Measurements from ENCODE around the gene ABCC3.
"Not testable (repeated sequence)": the region's sequence is repeated elsewhere in the genome, so short reads cannot be mapped to it uniquely, and the experiment has no call there.

ABCC3 gene

GRCh38 chr17:50691550-50692447, 57.1 kb downstream of the ABCC3 start:
- Histone ChIP-seq H3K36me3 (ENCODE audit: insufficient read depth, low read length) (peaks cover 31% of the 10 kb centered on the region), H3K4me1 (ENCODE audit: insufficient read depth, low read length) (peaks cover 23% of the 10 kb centered on the region), H3K9ac (ENCODE audit: low read depth, low read length) (no peak overlapping the region), H3K9me3 (ENCODE audit: control insufficient read depth, insufficient read depth, low read length) (no peaks in the 10 kb centered on the region)

- Histone ChIP-seq H3K4me1 (ENCODE audit: insufficient read depth, low read length) (peaks cover 18% of the 10 kb centered on the region), H3K9ac (ENCODE audit: low read depth, low read length) (no peak overlapping the region), H3K36me3 (ENCODE audit: insufficient read depth, low read length) (peaks cover 38% of the 10 kb centered on the region), H3K9me3 (ENCODE audit: control insufficient read depth, insufficient read depth, low read length) (no peaks in the 10 kb centered on the region)
These were observed 57.9 kb downstream of the ABCC3 start for GRCh38 chr17:50692448-50693035.

- Histone ChIP-seq H3K9me3 (ENCODE audit: control insufficient read depth, insufficient read depth, low read length) (no peaks in the 10 kb centered on the region), H3K4me1 (ENCODE audit: insufficient read depth, low read length) (peaks cover 18% of the 10 kb centered on the region), H3K9ac (ENCODE audit: low read depth, low read length) (no peak overlapping the region), H3K36me3 (ENCODE audit: insufficient read depth, low read length) (peaks cover 44% of the 10 kb centered on the region)
These were observed 58.5 kb downstream of the ABCC3 start for GRCh38 chr17:50693036-50693682.

- Histone ChIP-seq H3K36me3 (ENCODE audit: insufficient read depth, low read length) (peaks cover 48% of the 10 kb centered on the region), H3K4me1 (ENCODE audit: insufficient read depth, low read length) (no peaks in the 10 kb centered on the region), H3K9ac (ENCODE audit: low read depth, low read length) (no peak overlapping the region), H3K9me3 (ENCODE audit: control insufficient read depth, insufficient read depth, low read length) (no peaks in the 10 kb centered on the region)
These were observed 61.7 kb downstream of the ABCC3 start for GRCh38 chr17:50696365-50696879.

- H3K36me3 ChIP-seq (ENCODE audit: insufficient read depth, low read length), result peaks cover 48% of the 10 kb centered on the region
These were observed 62.4 kb downstream of the ABCC3 start for GRCh38 chr17:50697062-50697461.

GRCh38 chr17:50697663-50698272, 63.1 kb downstream of the ABCC3 start:
- no peaks in the 10 kb centered on the region for H3K4me1 ChIP-seq (ENCODE audit: insufficient read depth, low read length)
- no peak overlapping the region for H3K9ac ChIP-seq (ENCODE audit: low read depth, low read length)
- peaks cover 51% of the 10 kb centered on the region for H3K36me3 ChIP-seq (ENCODE audit: insufficient read depth, low read length)
- no peaks in the 10 kb centered on the region for H3K9me3 ChIP-seq (ENCODE audit: control insufficient read depth, insufficient read depth, low read length)

More at GRCh38 chr17:50697062-50697461, 62.4 kb downstream of the ABCC3 start:
- Histone ChIP-seq H3K9ac (ENCODE audit: low read depth, low read length) (no peak overlapping the region), H3K4me1 (ENCODE audit: insufficient read depth, low read length) (no peaks in the 10 kb centered on the region), H3K9me3 (ENCODE audit: control insufficient read depth, insufficient read depth, low read length) (no peaks in the 10 kb centered on the region)

GRCh38 chr17:50699410-50699809, 64.7 kb downstream of the ABCC3 start:
- H3K4me1 ChIP-seq (ENCODE audit: insufficient read depth, low read length), result no peaks in the 10 kb centered on the region
- H3K9me3 ChIP-seq (ENCODE audit: control insufficient read depth, insufficient read depth, low read length), result no peaks in the 10 kb centered on the region
- no peak overlapping the region for H3K9ac ChIP-seq (ENCODE audit: low read depth, low read length)
- peaks cover 44% of the 10 kb centered on the region for H3K36me3 ChIP-seq (ENCODE audit: insufficient read depth, low read length)

GRCh38 chr17:50703162-50703561, 68.5 kb downstream of the ABCC3 start:
- peaks cover 10% of the 10 kb centered on the region; the same call in 1 of the 2 replicates for H3K36me3 ChIP-seq (ENCODE audit: insufficient read depth, low read length)
- no peaks in the 10 kb centered on the region for H3K9me3 ChIP-seq (ENCODE audit: control insufficient read depth, insufficient read depth, low read length)
- no peak overlapping the region for H3K9ac ChIP-seq (ENCODE audit: low read depth, low read length)

GRCh38 chr17:50707289-50708049, 72.8 kb downstream of the ABCC3 start, which contains the start of gene ANKRD40:
TSS of gene ANKRD40 (minus strand) at chr17:50707914. CDS start at chr17:50707654, 260 bp downstream.
- no peaks in the 10 kb centered on the region for H3K9me3 ChIP-seq (ENCODE audit: control insufficient read depth, insufficient read depth, low read length)
- peaks cover 4% of the 10 kb centered on the region; the same call in 1 of the 2 replicates for H3K36me3 ChIP-seq (ENCODE audit: insufficient read depth, low read length)
- peak within 1 kb of the TSS; percentile 89 for H3K9ac ChIP-seq (ENCODE audit: low read depth, low read length)
- H3K4me1 ChIP-seq (ENCODE audit: insufficient read depth, low read length), result peaks cover 15% of the 10 kb centered on the region

More at GRCh38 chr17:50703162-50703561, 68.5 kb downstream of the ABCC3 start:
- H3K4me1 ChIP-seq (ENCODE audit: insufficient read depth, low read length), result no peaks in the 10 kb centered on the region

- 0 out of 2 replicates have a peak, but pooled peaks cover 2% of the 10 kb centered on the region for H3K36me3 ChIP-seq (ENCODE audit: insufficient read depth, low read length)
- H3K9ac ChIP-seq (ENCODE audit: low read depth, low read length), result peak overlapping the region; percentile 89
- H3K4me1 ChIP-seq (ENCODE audit: insufficient read depth, low read length), result peaks cover 15% of the 10 kb centered on the region
- H3K9me3 ChIP-seq (ENCODE audit: control insufficient read depth, insufficient read depth, low read length), result no peaks in the 10 kb centered on the region
These were observed 73.6 kb downstream of the ABCC3 start for GRCh38 chr17:50708050-50709000.

- H3K9me3 ChIP-seq (ENCODE audit: control insufficient read depth, insufficient read depth, low read length); H3K36me3 ChIP-seq (ENCODE audit: insufficient read depth, low read length); H3K9ac ChIP-seq (ENCODE audit: low read depth, low read length): not testable (repeated sequence)
- H3K4me1 ChIP-seq (ENCODE audit: insufficient read depth, low read length), result peaks cover 15% of the 10 kb centered on the region
These were observed 74.4 kb downstream of the ABCC3 start for GRCh38 chr17:50709053-50709452.

GRCh38 chr17:50710025-50710424, 75.3 kb downstream of the ABCC3 start:
- no peaks in the 10 kb centered on the region for H3K9me3 ChIP-seq (ENCODE audit: control insufficient read depth, insufficient read depth, low read length)
- H3K36me3 ChIP-seq (ENCODE audit: insufficient read depth, low read length), result no peaks in the 10 kb centered on the region
- peaks cover 15% of the 10 kb centered on the region for H3K4me1 ChIP-seq (ENCODE audit: insufficient read depth, low read length)
- H3K9ac ChIP-seq (ENCODE audit: low read depth, low read length), result no peak overlapping the region

All from ES-I3 (cell line).